HG02798 (cell line): ENCODE data around the gene HBD.
"Not testable (repeated sequence)": the region's sequence is repeated elsewhere in the genome, so short reads cannot be mapped to it uniquely, and the experiment has no call there.

Source experiments
- ATAC-seq: cut with Tn5 transposase; IDR thresholded peaks from one replicate; pipeline ENCODE4 v1.9.1; 2021; ENCODE audit warnings: mild to moderate bottlenecking; ENCODE audit not compliant: unreplicated experiment, poor library complexity

Gene HBD

GRCh38 chr11:5234381-5234834 lies at the start of gene HBD:
TSS of gene HBD (minus strand) at chr11:5234483. CDS start at chr11:5234433, 50 bp downstream.
- peak; percentile 58 for ATAC-seq

- ATAC-seq: no peak
Observed at GRCh38 chr11:5283882-5284281, 49.6 kb upstream of the HBD start.

GRCh38 chr11:5283086-5283485 lies 48.8 kb upstream of the HBD start:
- no peak for ATAC-seq

- ATAC-seq: no peak
Observed at GRCh38 chr11:5282628-5283027, 48.3 kb upstream of the HBD start.

GRCh38 chr11:5281596-5281995 lies 47.3 kb upstream of the HBD start:
- ATAC-seq: no peak

GRCh38 chr11:5280582-5281102 lies 46.4 kb upstream of the HBD start:
- ATAC-seq: peak; percentile 91

GRCh38 chr11:5279471-5280090 lies 45.3 kb upstream of the HBD start:
- no peak for ATAC-seq

- ATAC-seq: peak; percentile 47
Observed at GRCh38 chr11:5277807-5278382, 43.6 kb upstream of the HBD start.

GRCh38 chr11:5276697-5277096 lies 42.4 kb upstream of the HBD start:
- no peak for ATAC-seq

- no peak for ATAC-seq
Observed at GRCh38 chr11:5275369-5276110, 41.3 kb upstream of the HBD start.

GRCh38 chr11:5274395-5274794 lies 40.1 kb upstream of the HBD start:
- no peak for ATAC-seq

GRCh38 chr11:5272395-5273017 lies 38.2 kb upstream of the HBD start:
- no peak for ATAC-seq

- no peak for ATAC-seq
Observed at GRCh38 chr11:5269715-5270147, 35.4 kb upstream of the HBD start, which contains the start of gene HBE1. TSS of gene HBE1 (minus strand) at chr11:5269945. CDS start at chr11:5269890, 55 bp downstream.

GRCh38 chr11:5267033-5267563 lies 32.8 kb upstream of the HBD start:
- no peak for ATAC-seq

- ATAC-seq: no peak
Observed at GRCh38 chr11:5266609-5267008, 32.3 kb upstream of the HBD start.

- no peak for ATAC-seq
Observed at GRCh38 chr11:5265832-5266231, 31.5 kb upstream of the HBD start.

GRCh38 chr11:5258543-5259262 lies 24.4 kb upstream of the HBD start:
- no peak for ATAC-seq

- ATAC-seq: no peak
Observed at GRCh38 chr11:5257296-5257695, 23.0 kb upstream of the HBD start.

GRCh38 chr11:5254646-5255413 lies 20.5 kb upstream of the HBD start, which contains the start of gene HBG2:
TSS of gene HBG2 (minus strand) at chr11:5254781. CDS start at chr11:5254728, 53 bp downstream.
- not testable (repeated sequence) for ATAC-seq
